A673 (cell line): ENCODE results near the gene DRC7.

Experiments used
- EZH2 ChIP-seq: fragments of 200-600 bp; sonication (generic); IDR thresholded peaks from 2 replicates; pipeline ENCODE4 v1.6.1; 2017; ENCODE audit warnings: borderline replicate concordance, low read depth, mild to moderate bottlenecking, mixed read lengths, antibody characterized with exemption, low read length; ENCODE audit not compliant: poor library complexity, severe bottlenecking
- TF ChIP-seq, protein P1 (sequence below): fragments of 300-800, 200-600 bp; sonication (generic); conservative IDR thresholded peaks from 2 replicates; pipeline ENCODE4 v1.5.1; 2017; ENCODE audit warnings: low read depth, mild to moderate bottlenecking, antibody characterized with exemption, low read length, moderate library complexity, mixed read lengths

DNA sequence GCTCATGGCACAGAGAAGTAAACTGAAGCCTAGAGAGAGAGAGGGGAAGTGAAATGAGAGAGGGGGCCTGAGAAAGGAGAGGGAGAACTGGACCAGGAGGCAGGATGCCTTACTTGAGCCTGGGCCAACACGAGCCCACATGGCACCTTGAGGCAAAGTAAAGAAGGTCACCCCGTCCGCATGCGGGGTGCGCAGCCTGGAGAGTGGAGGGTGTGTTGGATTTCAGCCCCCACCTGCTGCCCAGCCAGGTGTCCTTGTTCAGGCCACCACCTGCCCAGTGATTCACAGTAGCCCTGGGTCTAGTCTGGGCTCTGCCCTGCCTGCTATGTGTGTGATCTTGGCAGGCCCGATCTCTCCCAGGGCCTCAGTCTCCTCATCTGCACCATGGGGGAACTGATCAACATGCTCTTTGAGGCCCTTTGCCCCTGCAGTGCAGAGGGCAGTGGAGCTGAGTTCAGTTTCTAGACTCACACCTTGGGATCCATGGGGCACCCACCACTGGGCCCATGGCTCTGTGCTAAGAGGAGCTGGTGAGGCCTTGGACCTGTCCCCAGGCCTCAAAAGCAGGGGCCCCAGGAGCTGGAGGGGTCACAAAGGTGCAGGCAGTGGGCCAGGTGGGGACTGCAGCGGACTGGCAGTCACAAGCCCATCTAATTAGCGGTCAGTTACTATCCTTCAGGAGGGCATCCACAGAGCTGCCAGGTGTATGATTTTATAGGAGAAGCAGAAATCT lies 9.8 kb upstream of the DRC7 start:
- TF ChIP-seq EZH2, result no peak
- TF ChIP-seq, protein P1, sequence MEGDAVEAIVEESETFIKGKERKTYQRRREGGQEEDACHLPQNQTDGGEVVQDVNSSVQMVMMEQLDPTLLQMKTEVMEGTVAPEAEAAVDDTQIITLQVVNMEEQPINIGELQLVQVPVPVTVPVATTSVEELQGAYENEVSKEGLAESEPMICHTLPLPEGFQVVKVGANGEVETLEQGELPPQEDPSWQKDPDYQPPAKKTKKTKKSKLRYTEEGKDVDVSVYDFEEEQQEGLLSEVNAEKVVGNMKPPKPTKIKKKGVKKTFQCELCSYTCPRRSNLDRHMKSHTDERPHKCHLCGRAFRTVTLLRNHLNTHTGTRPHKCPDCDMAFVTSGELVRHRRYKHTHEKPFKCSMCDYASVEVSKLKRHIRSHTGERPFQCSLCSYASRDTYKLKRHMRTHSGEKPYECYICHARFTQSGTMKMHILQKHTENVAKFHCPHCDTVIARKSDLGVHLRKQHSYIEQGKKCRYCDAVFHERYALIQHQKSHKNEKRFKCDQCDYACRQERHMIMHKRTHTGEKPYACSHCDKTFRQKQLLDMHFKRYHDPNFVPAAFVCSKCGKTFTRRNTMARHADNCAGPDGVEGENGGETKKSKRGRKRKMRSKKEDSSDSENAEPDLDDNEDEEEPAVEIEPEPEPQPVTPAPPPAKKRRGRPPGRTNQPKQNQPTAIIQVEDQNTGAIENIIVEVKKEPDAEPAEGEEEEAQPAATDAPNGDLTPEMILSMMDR, result no peak
